CD4-positive, CD25-positive, alpha-beta regulatory T cell (primary cell): ENCODE results near the gene MYL6. TPM values are rescaled to one million over a fixed set of nuclear protein-coding genes. Genes with fewer than 3 reads are reported as not detected.

Source experiments
- ATAC-seq, 2 donors: fragments of 150-1000 bp; cut with Tn5 transposase; one replicate each; pipeline ENCODE4 v1.10.0; 2021; ENCODE audit warnings: low read depth in 2 of 2, moderate number of reproducible peaks in 2 of 2, moderate library complexity in 1 of 2
- DNase-seq, 3 donors: peaks; one replicate each; pipeline versions ENCODE4 v3.0.0 to v3.0.0-alpha.2; 2012 to 2022; ENCODE audit warnings: mixed read lengths in 1 of 3
- H3K27ac ChIP-seq: one replicate; pipeline ENCODE4 v1.7.0; 2013; ENCODE audit warnings: mild to moderate bottlenecking, low read length; ENCODE audit not compliant: insufficient read depth, poor library complexity, severe bottlenecking
- H3K27me3 ChIP-seq: one replicate; pipeline ENCODE4 v1.7.0; 2013; ENCODE audit warnings: low read length; ENCODE audit not compliant: control insufficient read depth, insufficient read depth
- H3K36me3 ChIP-seq: one replicate; pipeline ENCODE4 v1.7.0; 2013; ENCODE audit warnings: mild to moderate bottlenecking, low read length, moderate library complexity; ENCODE audit not compliant: control insufficient read depth, insufficient read depth
- H3K4me1 ChIP-seq: 2 replicates; pipeline ENCODE4 v1.7.0; 2013; ENCODE audit warnings: mild to moderate bottlenecking, low read length; ENCODE audit not compliant: insufficient read depth, control insufficient read depth, poor library complexity, severe bottlenecking
- H3K4me3 ChIP-seq: one replicate; pipeline ENCODE4 v1.7.0; 2013; ENCODE audit warnings: low read depth, mild to moderate bottlenecking, low read length, moderate library complexity
- H3K9me3 ChIP-seq, 2 experiments: 1 replicate in 1 of 2; 2 replicates in 1 of 2; pipeline ENCODE4 v1.7.0; 2013; ENCODE audit warnings: low read length in 2 of 2, mild to moderate bottlenecking in 1 of 2, moderate library complexity in 1 of 2; ENCODE audit not compliant: control insufficient read depth in 2 of 2
- H3K27ac Mint-ChIP-seq, 3 donors: one replicate each; pipeline ENCODE4 v1.8.0; 2020 to 2022; ENCODE audit warnings: mild to moderate bottlenecking in 3 of 3, mixed read lengths in 3 of 3, moderate library complexity in 2 of 3
- H3K27me3 Mint-ChIP-seq: one replicate; pipeline ENCODE4 v1.8.0; 2022; ENCODE audit warnings: mild to moderate bottlenecking, mixed read lengths
- H3K36me3 Mint-ChIP-seq: one replicate; pipeline ENCODE4 v1.8.0; 2020; ENCODE audit warnings: mixed read lengths
- H3K4me1 Mint-ChIP-seq, 4 donors: one replicate each; pipeline ENCODE4 v1.8.0; 2020 to 2022; ENCODE audit warnings: mixed read lengths in 4 of 4, mild to moderate bottlenecking in 1 of 4
- H3K4me3 Mint-ChIP-seq, 4 donors: one replicate each; pipeline ENCODE4 v1.8.0; 2020 to 2022; ENCODE audit warnings: mild to moderate bottlenecking in 4 of 4, mixed read lengths in 4 of 4, moderate library complexity in 3 of 4
- H3K9me3 Mint-ChIP-seq, 7 donors: one replicate each; pipeline ENCODE4 v1.8.0; 2020 to 2022; ENCODE audit warnings: mixed read lengths in 7 of 7, mild to moderate bottlenecking in 3 of 7, moderate library complexity in 2 of 7
- polyA plus RNA-seq, 4 donors: library from polyadenylated mRNA; unstranded; fragments of 300-500 nt; fragmentation: Illumina TruSeq; gene quantifications; one replicate each; pipeline ENCODE4 v1.2.3, GENCODE V29; 2021
- total RNA-seq: library from RNA; stranded (reverse); gene quantifications from one replicate; pipeline ENCODE4 v1.2.3, GENCODE V29; 2022

Gene MYL6
- total and polyA plus RNA-seq, 5 donors from 2014 or later, result 933 to 3,471 (median 2,640) TPM

DNA sequence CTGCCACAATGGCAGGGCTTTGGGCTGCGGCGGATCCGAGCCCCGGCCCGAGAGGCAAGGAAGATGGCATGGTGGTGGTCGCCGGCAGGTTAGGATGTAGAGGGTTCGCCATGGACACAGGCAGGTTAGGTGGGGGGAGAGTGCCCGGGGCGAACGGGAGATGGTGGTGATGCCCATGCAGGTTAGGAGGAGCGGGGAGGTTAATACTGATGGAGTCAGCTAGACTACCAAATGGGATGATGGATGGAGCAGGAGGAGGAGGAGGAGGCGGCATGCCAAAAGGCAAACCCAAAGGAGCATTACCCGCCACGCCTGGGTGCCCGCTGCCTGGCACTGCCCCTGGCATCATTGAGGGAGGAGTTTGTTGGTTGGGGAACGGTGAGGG, 6.2 kb downstream of the MYL6 start:
- Mint-ChIP-seq H3K36me3 (peaks cover 39% of the 10 kb centered on the region), H3K27me3 (no peaks in the 10 kb centered on the region)

DNA sequence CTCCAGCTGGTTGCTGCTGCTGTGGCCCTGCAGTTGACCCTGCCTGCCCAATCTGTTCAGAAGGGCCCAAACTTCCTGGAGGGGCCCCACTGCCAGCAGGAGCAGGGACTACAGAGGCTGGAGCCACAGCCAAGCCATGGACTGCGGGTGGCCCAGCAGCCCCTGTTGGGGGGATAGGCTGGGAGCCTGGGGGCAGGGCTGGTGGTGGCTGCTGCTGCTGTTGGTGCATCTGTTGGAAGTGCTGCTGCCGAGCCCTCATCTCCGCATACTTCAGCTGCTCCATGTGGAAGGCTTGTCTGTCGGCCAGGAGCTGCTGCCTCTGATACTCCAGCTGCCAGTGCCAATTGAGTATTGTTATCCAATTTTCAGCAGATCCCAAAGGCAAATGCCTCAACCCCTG, 7.2 kb downstream of the MYL6 start:
- Mint-ChIP-seq H3K27ac (peak overlapping the region in 2 of 3 donors; percentile 22 to 69), H3K4me1 (peaks cover 0 to 24% (median 12%) of the 10 kb centered on the region in 4 donors), H3K9me3 (no peaks in the 10 kb centered on the region), H3K27me3 (no peaks in the 10 kb centered on the region), H3K4me3 (peak overlapping the region in 1 of 4 donors; percentile 71), H3K36me3 (peaks cover 42% of the 10 kb centered on the region)
- Histone ChIP-seq H3K4me3 (no peak overlapping the region), H3K9me3 (no peaks in the 10 kb centered on the region), H3K27ac (no peak overlapping the region), H3K36me3 (peaks cover 85% of the 10 kb centered on the region), H3K27me3 (no peaks in the 10 kb centered on the region), H3K4me1 (peaks cover 18% of the 10 kb centered on the region)
- DNase-seq (no peak), ATAC-seq (no peak)

More for the DNA sequence above, 6.2 kb downstream of the MYL6 start:
- H3K36me3 ChIP-seq, result peaks cover 77% of the 10 kb centered on the region
- H3K9me3 ChIP-seq, result no peaks in the 10 kb centered on the region
- H3K27ac Mint-ChIP-seq, result peak overlapping the region in 2 of 3 donors; percentile 55 to 77
- H3K4me3 Mint-ChIP-seq, result no peak overlapping the region
- H3K9me3 Mint-ChIP-seq, result no peaks in the 10 kb centered on the region
- peaks cover 0 to 34% (median 20%) of the 10 kb centered on the region in 4 donors for H3K4me1 Mint-ChIP-seq
- H3K4me3 ChIP-seq, result no peak overlapping the region
- DNase-seq (no peak), ATAC-seq (no peak)
- peaks cover 28% of the 10 kb centered on the region for H3K4me1 ChIP-seq
- H3K27ac ChIP-seq, result no peak overlapping the region
- no peaks in the 10 kb centered on the region for H3K27me3 ChIP-seq

DNA sequence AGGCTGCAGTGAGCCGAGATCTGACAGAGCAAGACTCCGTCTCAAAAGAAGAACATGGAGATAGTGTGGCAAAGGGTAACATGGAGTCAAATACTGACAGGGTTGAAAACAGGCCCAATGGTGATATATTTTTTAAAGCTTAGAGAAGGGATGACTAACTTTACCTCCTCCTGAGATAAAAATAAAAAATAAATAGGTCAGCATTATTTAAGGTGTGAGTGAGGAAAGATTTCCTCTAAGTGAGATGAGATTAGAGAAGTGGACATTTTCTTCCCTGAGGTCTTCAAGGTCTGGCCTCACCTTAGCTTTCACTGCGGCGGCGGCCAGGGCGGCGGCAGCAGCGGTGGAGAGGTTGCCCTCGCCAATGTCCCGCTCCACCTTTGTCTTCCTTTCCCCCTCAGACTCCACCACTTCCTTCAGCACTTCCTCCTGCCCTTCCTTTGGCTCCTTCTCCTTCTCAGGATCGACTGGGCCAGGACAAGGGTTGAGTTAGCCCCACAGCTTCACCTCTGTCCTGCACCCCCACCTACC, 11.1 kb downstream of the MYL6 start:
- no peak for DNase-seq
- Histone ChIP-seq H3K4me1 (no peaks in the 10 kb centered on the region), H3K27ac (no peak overlapping the region), H3K36me3 (peaks cover 81% of the 10 kb centered on the region), H3K4me3 (no peak overlapping the region), H3K27me3 (no peaks in the 10 kb centered on the region), H3K9me3 (no peaks in the 10 kb centered on the region)
- H3K4me1 Mint-ChIP-seq, result peaks cover 0 to 4% (median under 1%) of the 10 kb centered on the region in 4 donors
- peaks cover 52% of the 10 kb centered on the region for H3K36me3 Mint-ChIP-seq
- no peak overlapping the region for H3K4me3 Mint-ChIP-seq
- ATAC-seq, result no peak
- H3K27me3 Mint-ChIP-seq, result no peaks in the 10 kb centered on the region
- H3K27ac Mint-ChIP-seq, result peak overlapping the region in 1 of 3 donors; percentile 85
- no peaks in the 10 kb centered on the region for H3K9me3 Mint-ChIP-seq

DNA sequence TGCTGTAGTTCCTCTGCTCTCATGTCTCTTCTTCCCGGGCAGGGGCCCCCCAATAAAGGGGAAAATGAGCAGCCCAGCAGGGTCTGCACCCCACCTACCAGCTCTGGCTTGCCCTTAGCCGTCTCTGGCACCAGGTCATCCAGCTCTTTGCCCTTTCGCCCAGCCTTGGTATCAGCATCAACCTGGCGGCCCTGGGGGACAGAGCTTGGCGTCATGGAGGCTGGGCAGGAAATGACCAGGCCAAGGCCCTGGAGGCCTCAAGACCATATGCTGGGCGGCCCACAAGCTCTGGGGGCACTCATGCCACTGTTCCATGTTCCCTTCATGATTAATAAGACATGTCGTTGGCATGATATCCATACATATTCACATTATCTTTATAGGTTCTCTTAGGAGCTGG, 14.7 kb downstream of the MYL6 start:
- H3K4me1 ChIP-seq, result no peaks in the 10 kb centered on the region
- peaks cover 81% of the 10 kb centered on the region for H3K36me3 ChIP-seq
- Mint-ChIP-seq H3K27ac (peak overlapping the region in 2 of 3 donors; percentile 46 to 58), H3K27me3 (no peaks in the 10 kb centered on the region), H3K4me1 (peaks cover 0 to 6% (median 1%) of the 10 kb centered on the region in 4 donors), H3K36me3 (peaks cover 49% of the 10 kb centered on the region), H3K4me3 (no peak overlapping the region), H3K9me3 (no peaks in the 10 kb centered on the region)
- no peak for ATAC-seq
- no peak for DNase-seq
- no peak overlapping the region for H3K27ac ChIP-seq
- H3K27me3 ChIP-seq, result no peaks in the 10 kb centered on the region
- H3K4me3 ChIP-seq, result no peak overlapping the region
- no peaks in the 10 kb centered on the region for H3K9me3 ChIP-seq

DNA sequence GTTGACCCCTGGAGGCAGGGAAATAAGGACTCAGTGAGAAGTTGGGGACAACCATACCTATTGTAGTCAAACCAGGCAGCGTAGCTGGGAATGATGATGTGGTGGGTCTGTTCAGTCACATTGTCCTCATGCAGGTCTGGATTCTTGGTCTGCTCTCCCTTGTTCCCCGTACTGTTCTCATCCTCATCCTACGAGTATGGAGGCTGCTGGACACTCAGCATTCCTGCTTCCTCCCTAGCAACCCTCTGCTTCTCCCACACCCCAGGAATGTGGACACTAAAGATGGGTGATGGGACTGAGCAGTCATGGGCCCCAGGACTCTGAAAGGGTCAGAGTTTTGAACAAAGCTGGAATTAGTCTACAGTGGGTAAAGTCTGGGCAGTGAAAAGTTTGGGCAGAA, 20.2 kb downstream of the MYL6 start:
- Histone ChIP-seq H3K9me3 (no peaks in the 10 kb centered on the region), H3K27me3 (no peaks in the 10 kb centered on the region), H3K36me3 (peaks cover 78% of the 10 kb centered on the region), H3K4me3 (no peak overlapping the region), H3K27ac (no peak overlapping the region), H3K4me1 (no peaks in the 10 kb centered on the region)
- no peak for ATAC-seq
- Mint-ChIP-seq H3K36me3 (peaks cover 51% of the 10 kb centered on the region), H3K27me3 (no peaks in the 10 kb centered on the region), H3K9me3 (no peaks in the 10 kb centered on the region), H3K27ac (peak overlapping the region in 1 of 3 donors; percentile 28), H3K4me3 (no peak overlapping the region), H3K4me1 (peaks cover 0 to 6% (median 3%) of the 10 kb centered on the region in 4 donors)
- no peak for DNase-seq

DNA sequence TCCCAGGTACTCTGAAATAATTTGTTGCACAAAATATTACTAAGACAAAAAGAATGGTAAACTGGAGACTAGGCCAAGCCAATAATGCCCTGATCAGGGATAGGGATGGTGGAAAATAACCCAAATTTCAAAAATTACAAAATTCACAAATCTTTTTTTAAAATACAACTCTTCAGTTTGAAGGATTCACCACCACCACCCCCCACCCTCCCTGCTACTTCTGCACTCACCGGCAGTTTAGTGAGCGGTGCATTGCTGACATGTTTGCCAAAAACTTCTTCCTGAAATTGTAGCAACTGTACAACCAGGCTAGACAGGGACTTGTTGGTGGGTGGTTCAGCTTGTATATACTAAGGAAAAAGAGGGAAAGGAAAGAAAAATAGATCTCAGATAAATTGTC, 28.8 kb downstream of the MYL6 start:
- peak overlapping the region; percentile 86 for H3K27ac ChIP-seq
- no peaks in the 10 kb centered on the region for H3K27me3 ChIP-seq
- Mint-ChIP-seq H3K36me3 (peaks cover 24% of the 10 kb centered on the region), H3K4me1 (peaks cover 19 to 53% (median 33%) of the 10 kb centered on the region in 4 donors), H3K27ac (peak overlapping the region in 2 of 3 donors; percentile 94 to 96), H3K4me3 (peak overlapping the region; percentile 38 to 95 (median 94)), H3K27me3 (peaks cover 16% of the 10 kb centered on the region), H3K9me3 (peaks cover 0 to 1% (median 0%) of the 10 kb centered on the region in 7 donors)
- H3K9me3 ChIP-seq, result no peaks in the 10 kb centered on the region
- ATAC-seq (no peak), DNase-seq (no peak)
- peak overlapping the region; percentile 84 for H3K4me3 ChIP-seq
- peaks cover 43% of the 10 kb centered on the region for H3K36me3 ChIP-seq
- H3K4me1 ChIP-seq, result peaks cover 32% of the 10 kb centered on the region

DNA sequence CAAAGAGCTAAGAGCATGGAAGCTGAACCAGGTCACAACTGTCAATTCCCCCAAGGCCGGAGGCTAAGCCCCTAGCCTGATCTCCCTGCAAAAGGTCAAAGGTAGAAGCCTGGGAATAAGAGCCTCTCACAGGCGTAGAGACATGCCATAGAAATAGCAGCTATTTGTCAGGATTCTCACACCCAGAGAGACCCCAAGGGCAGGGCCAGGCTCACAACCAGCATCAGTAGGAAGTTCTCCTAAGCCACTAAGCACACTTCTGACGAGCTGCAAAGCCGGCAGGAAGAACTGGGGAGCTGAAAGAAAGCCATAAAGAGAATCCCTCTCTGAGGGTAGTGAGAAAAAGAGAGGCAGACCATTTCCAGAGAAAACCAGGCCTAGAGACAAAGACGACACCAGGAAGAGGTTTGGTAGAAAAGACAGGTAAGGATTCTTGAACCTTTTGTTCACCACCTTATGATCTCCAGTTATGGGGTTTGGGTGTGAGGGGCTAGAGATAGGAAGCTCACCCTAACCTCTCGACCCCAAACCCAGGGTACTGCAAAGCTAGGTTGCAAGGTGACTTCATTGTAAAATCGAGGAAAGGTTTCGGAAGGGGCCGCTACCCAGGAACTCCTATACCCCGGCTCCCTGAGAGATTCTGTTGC, 30.1 kb downstream of the MYL6 start:
- Mint-ChIP-seq H3K9me3 (peaks cover 0 to 1% (median 0%) of the 10 kb centered on the region in 7 donors), H3K27ac (peak overlapping the region; percentile 90 to 96 (median 94)), H3K27me3 (peaks cover 16% of the 10 kb centered on the region), H3K4me1 (peaks cover 26 to 62% (median 41%) of the 10 kb centered on the region in 4 donors), H3K4me3 (peak overlapping the region; percentile 92 to 96 (median 95)), H3K36me3 (peaks cover 22% of the 10 kb centered on the region)
- H3K9me3 ChIP-seq, result no peaks in the 10 kb centered on the region
- ATAC-seq (no peak), DNase-seq (peak in 1 of 3 donors; percentile 29)
- peaks cover 32% of the 10 kb centered on the region for H3K4me1 ChIP-seq
- peak overlapping the region; percentile 84 for H3K4me3 ChIP-seq
- H3K27ac ChIP-seq, result peak overlapping the region; percentile 86
- H3K36me3 ChIP-seq, result peaks cover 33% of the 10 kb centered on the region
- no peaks in the 10 kb centered on the region for H3K27me3 ChIP-seq
